Adipose tissue (tissue), 3 donors: ENCODE data around the gene CDH19. TPM values are rescaled to one million over a fixed set of nuclear protein-coding genes. Genes with fewer than 3 reads are reported as not detected.

ENCODE experiments used
- H3K27ac ChIP-seq: one replicate; pipeline ENCODE4 v1.5.1; 2013; ENCODE audit warnings: low read depth, low read length
- WGBS, 3 donors: extraction: QIAGEN DNeasy Blood & Tissue Kit; methylation state at CpG; one replicate each; pipeline ENCODE4 v1.1.7; 2013; 5-methylcytosine and 5-hydroxymethylcytosine counted together
- polyA plus RNA-seq, 3 donors: library from polyadenylated mRNA; stranded (reverse); fragments of 200-250 nt; gene quantifications; one replicate each; pipeline ENCODE4 v1.2.3, GENCODE V29; 2013
- donor health status: healthy with polysubstance abuse.
- donor health status: Bipolar disorder and iron deficiency.
- donor health status: healthy.

CDH19 gene
- polyA plus RNA-seq, result 1 to 10 TPM in 1 of 3 donors, under 1 TPM in 2; 0.44 to 1.6 (median 0.86) TPM

GRCh38 chr18:66603941-66604627 lies at the start of gene CDH19:
Gene CDH19 (minus strand): TSS chr18:66604090. CDS start chr18:66572204, 31,886 bp downstream.
- WGBS, 3 donors, result 76 to 81% (median 77%) methylated on average over 9 of the region's 9 CpGs
- no peak within 1 kb of the TSS for H3K27ac ChIP-seq

- 88 to 97% (median 90%) methylated on average over 1 of the region's 1 CpG for WGBS, 3 donors
- H3K27ac ChIP-seq, result no peak overlapping the region
These were observed 43.8 kb upstream of the CDH19 start for GRCh38 chr18:66647671-66648070.

- no peak overlapping the region for H3K27ac ChIP-seq
- 94 to 100% (median 97%) methylated on average over 2 of the region's 2 CpGs for WGBS, 3 donors
These were observed 42.7 kb upstream of the CDH19 start for GRCh38 chr18:66646609-66647008.

GRCh38 chr18:66645983-66646382 lies 42.1 kb upstream of the CDH19 start:
- WGBS, 3 donors, result 64 to 79% (median 66%) methylated on average over 1 of the region's 1 CpG
- no peak overlapping the region for H3K27ac ChIP-seq

- 87 to 93% (median 87%) methylated on average over 4 of the region's 4 CpGs for WGBS, 3 donors
- no peak overlapping the region for H3K27ac ChIP-seq
These were observed 37.2 kb upstream of the CDH19 start for GRCh38 chr18:66641056-66641455.

GRCh38 chr18:66640431-66640830 lies 36.5 kb upstream of the CDH19 start:
- 33 to 68% (median 39%) methylated on average over 4 of the region's 4 CpGs for WGBS, 3 donors

GRCh38 chr18:66638856-66639629 lies 35.2 kb upstream of the CDH19 start:
- 58 to 72% (median 66%) methylated on average over 5 of the region's 5 CpGs for WGBS, 3 donors

More at GRCh38 chr18:66640431-66640830, 36.5 kb upstream of the CDH19 start:
- H3K27ac ChIP-seq, result no peak overlapping the region

GRCh38 chr18:66635342-66635741 lies 31.5 kb upstream of the CDH19 start:
- no peak overlapping the region for H3K27ac ChIP-seq

More at GRCh38 chr18:66638856-66639629, 35.2 kb upstream of the CDH19 start:
- no peak overlapping the region for H3K27ac ChIP-seq

- no peak overlapping the region for H3K27ac ChIP-seq
- 87 to 95% (median 92%) methylated on average over 1 of the region's 1 CpG for WGBS, 3 donors
These were observed 28.9 kb upstream of the CDH19 start for GRCh38 chr18:66632756-66633155.

GRCh38 chr18:66630831-66631230 lies 26.9 kb upstream of the CDH19 start:
- WGBS, 3 donors, result 51 to 84% (median 66%) methylated on average over 1 of the region's 1 CpG
- H3K27ac ChIP-seq, result no peak overlapping the region

- WGBS, 3 donors, result 37 to 87% (median 39%) methylated on average over 1 of the region's 1 CpG
- no peak overlapping the region for H3K27ac ChIP-seq
These were observed 19.9 kb upstream of the CDH19 start for GRCh38 chr18:66623821-66624220.

GRCh38 chr18:66621816-66622576 lies 18.1 kb upstream of the CDH19 start:
- H3K27ac ChIP-seq, result no peak overlapping the region
- 85 to 90% (median 85%) methylated on average over 10 to 12 of the region's 12 CpGs for WGBS, 3 donors

GRCh38 chr18:66616523-66616983 lies 12.7 kb upstream of the CDH19 start:
- 71 to 80% (median 72%) methylated on average over 4 of the region's 4 CpGs for WGBS, 3 donors
- no peak overlapping the region for H3K27ac ChIP-seq

GRCh38 chr18:66615176-66615575 lies 11.3 kb upstream of the CDH19 start:
- no peak overlapping the region for H3K27ac ChIP-seq

GRCh38 chr18:66607632-66608031 lies 3.7 kb upstream of the CDH19 start:
- WGBS, 3 donors, result 92 to 99% (median 95%) methylated on average over 6 of the region's 6 CpGs
- H3K27ac ChIP-seq, result no peak overlapping the region

GRCh38 chr18:66601649-66602048 lies 2.2 kb downstream of the CDH19 start:
- WGBS, 3 donors, result 41 to 58% (median 58%) methylated on average over 3 of the region's 3 CpGs

GRCh38 chr18:66599190-66599589 lies 4.7 kb downstream of the CDH19 start:
- WGBS, 3 donors, result 53 to 59% (median 55%) methylated on average over 3 of the region's 3 CpGs
- no peak overlapping the region for H3K27ac ChIP-seq

More at GRCh38 chr18:66601649-66602048, 2.2 kb downstream of the CDH19 start:
- no peak overlapping the region for H3K27ac ChIP-seq

GRCh38 chr18:66587430-66587829 lies 16.5 kb downstream of the CDH19 start:
- no peak overlapping the region for H3K27ac ChIP-seq
- WGBS, 3 donors, result 76 to 83% (median 80%) methylated on average over 4 of the region's 4 CpGs

GRCh38 chr18:66582211-66582610 lies 21.7 kb downstream of the CDH19 start:
- no peak overlapping the region for H3K27ac ChIP-seq
